GM08714 (cell line): ENCODE measurements around the gene EEF2K.
"Not testable (repeated sequence)": the region's sequence is repeated elsewhere in the genome, so short reads cannot be mapped to it uniquely, and the experiment has no call there.

Experiments used
- H3K4me3 ChIP-seq: fragments of 200-500 bp; sonication (Bioruptor generic); 2 replicates; pipeline ENCODE4 v1.5.1; 2014; ENCODE audit warnings: mild to moderate bottlenecking, low read length, inconsistent platforms
- ZNF274 ChIP-seq: IDR thresholded peaks from 2 replicates; pipeline ENCODE4 v1.6.1; 2012; ENCODE audit warnings: mild to moderate bottlenecking, low read depth, low read length

The EEF2K gene

DNA sequence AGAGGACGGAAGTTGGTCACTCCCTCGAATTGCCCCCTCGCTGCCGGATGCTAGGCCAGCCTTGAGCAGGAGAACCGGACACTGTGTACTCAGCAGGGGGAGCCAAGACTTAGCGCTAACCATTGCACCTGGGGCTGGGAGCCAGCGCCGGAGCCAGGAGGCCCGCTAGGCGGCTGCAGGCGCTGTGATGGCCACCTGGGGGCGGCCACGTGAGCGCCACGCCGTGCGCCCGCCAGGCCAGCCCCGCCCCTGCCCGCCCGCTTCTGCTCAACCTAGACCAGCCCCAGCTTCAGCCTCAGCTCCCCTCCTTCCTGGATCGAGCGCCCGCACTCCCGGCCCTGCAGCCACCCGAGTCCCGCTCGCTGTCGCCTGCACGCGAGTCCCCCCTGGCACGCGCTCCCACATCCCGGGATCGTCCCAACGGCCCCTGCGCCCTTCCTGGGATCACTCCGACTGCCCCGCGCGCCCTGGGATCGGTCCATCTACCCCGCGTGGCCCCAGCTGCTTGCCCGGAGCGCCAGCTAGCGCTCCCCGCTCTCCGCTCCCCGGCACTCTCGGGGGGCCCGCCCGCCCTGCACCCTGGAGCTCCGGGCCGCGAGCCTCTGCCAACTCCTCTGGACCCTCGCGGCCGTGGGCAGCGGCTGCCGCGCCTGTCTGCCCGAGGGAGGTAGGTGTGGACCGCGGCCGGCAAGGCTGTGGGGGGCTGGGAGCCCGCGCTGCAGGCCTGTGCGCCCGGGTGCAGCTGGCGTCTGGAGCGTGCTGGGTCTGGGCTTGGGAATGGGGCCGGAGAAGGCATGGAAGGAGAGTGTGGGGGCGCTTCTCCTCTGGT is at the start of gene EEF2K:
EEF2K (plus strand) TSS at position 266 of the 829 bp plus-strand sequence. CDS start 19,452 bp downstream, outside the sequence.
- TF ChIP-seq ZNF274, result no peak
- peak within 1 kb of the TSS; percentile 73 for H3K4me3 ChIP-seq

DNA sequence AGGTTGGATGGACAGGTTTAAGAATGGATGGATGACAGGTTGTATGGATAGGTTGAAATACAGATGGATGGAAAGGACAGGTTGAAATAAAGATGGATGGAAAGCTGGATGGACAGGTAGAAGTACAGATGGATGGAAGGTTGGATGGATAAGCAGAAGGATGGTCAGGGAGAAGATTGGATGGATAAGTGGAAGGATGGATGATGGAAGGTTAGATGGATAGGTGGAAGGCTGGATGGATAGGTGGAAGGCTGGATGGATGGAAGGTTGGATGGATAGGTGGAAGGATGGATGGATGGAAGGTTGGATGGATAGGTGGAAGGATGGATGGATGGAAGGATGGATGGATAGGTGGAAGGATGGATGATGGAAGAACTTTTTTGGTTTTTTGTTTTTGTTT is 44.7 kb upstream of the EEF2K start:
- H3K4me3 ChIP-seq, result no peak overlapping the region
- no peak for TF ChIP-seq ZNF274

DNA sequence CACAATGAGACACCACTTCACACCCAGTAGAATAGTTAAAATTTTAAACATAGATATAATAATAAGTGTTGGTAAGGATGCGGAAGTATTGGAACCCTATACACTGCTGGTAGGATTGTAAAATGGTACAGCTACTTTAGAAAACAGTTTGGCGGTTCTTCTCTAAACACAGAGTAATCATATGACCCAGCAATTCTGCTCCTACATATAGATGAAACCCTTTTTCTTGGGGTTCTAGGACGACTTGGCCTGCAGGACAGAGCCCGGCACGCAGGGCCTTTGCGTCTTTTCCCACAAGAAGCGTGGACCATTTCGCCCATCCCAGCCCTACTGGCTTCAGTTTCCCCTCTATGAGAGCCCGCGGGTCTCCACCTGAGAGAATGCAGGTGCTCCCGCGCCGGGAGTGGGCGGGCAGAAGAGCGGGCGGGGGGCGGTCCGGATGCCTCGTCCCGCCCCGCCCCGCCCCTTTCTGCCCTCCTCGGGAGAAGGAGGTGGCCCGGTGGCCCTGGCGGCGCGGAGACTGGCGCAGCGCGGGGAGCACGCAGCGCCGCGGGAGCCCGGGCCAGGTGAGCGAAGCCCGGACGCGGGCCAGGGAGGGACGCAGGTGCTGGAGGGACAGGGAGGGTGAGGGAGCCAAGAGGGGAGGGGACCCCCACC is 44.0 kb upstream of the EEF2K start, which contains the start of gene SDR42E2:
SDR42E2 (plus strand) TSS at position 508 of the 657 bp plus-strand sequence. CDS start 3,077 bp downstream, outside the sequence.
- TF ChIP-seq ZNF274, result no peak
- H3K4me3 ChIP-seq, result no peak within 1 kb of the TSS

- H3K4me3 ChIP-seq, result no peak overlapping the region
- no peak for TF ChIP-seq ZNF274
Measured at GRCh38 chr16:22162656-22163009, 43.4 kb upstream of the EEF2K start.

- no peak overlapping the region for H3K4me3 ChIP-seq
- no peak for TF ChIP-seq ZNF274
Measured at GRCh38 chr16:22163806-22164205, 42.3 kb upstream of the EEF2K start.

GRCh38 chr16:22164482-22164881 is 41.6 kb upstream of the EEF2K start:
- H3K4me3 ChIP-seq, result no peak overlapping the region
- TF ChIP-seq ZNF274, result no peak

DNA sequence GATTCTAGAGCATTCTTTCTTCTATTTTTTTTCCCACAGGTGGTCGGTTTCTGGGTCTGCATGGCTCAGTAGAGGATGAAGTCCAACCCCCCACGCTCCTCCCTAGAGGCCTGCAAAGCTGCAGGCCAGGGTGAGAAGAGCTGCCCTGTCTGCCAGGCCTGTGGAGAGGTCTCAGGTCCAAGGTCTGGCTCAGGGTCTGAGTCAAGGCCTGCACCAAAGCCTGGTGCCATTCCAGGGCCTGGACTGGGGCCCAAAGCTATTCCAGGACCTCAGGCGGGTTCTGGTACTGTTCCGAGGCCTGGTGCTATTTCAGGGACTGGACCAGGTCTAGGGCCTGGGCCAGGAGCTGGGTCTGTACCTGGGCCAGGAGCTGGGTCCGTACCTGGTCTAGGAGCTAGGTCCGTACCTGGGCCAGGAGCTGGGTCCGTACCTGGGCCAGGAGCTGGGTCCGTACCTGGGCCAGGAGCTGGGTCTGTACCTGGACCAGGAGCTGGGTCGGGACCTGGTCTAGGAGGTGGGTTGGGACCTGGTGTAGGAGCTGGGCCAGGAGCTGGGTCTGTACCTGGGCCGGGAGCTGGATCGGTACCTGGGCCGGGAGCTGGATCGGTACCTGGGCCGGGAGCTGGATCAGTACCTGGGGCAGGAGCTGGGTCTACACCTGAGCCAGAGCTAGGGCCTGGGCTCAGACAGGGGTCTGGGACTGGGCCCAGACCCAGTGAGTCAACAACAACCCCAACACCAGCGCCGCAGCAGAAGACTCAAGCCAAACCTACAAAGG is 40.4 kb upstream of the EEF2K start:
- TF ChIP-seq ZNF274, result no peak
- H3K4me3 ChIP-seq, result no peak overlapping the region

DNA sequence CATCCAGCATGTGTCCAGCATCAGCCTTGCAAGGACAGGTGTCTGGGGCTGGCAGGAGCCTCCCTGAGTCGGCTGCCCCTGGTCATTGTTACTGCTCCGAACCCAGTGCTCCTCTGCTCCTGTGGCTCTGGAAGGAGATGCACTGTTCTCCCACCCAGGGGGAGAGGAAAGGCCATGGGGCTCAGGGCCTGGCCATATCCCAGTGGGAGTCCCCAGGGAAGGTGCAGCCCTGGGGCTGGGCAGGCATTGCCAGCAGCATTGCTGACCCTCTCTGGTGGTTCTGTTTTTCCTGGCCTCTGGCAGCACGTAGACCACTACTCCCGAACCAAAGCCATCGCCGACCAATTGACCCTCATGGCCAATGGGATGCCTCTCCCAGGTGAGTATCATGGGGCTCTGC is 34.1 kb upstream of the EEF2K start:
- no peak overlapping the region for H3K4me3 ChIP-seq
- TF ChIP-seq ZNF274, result no peak

DNA sequence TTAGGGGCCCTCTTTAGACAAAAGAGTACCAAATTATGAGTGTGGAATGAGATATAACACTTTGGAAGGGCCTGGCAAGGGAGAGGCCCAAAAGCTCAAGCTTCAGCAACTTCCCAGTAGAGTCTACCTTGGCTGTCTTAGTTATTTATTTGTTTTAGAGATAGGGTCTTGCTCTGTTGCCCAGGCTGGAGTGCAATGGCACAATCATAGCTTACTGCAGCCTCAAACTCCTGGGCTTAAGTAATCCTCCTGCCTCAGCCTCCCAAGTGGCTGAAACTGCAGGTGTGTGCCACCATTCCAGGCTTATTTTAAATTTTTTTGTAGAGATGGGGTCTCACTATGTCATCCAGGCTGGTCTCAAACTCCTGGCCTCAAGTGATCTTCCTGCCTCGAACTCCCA is 33.4 kb upstream of the EEF2K start:
- not testable (repeated sequence) for H3K4me3 ChIP-seq

- TF ChIP-seq ZNF274, result no peak
- H3K4me3 ChIP-seq, result no peak overlapping the region
Measured at GRCh38 chr16:22174642-22175041, 31.4 kb upstream of the EEF2K start.

GRCh38 chr16:22177968-22178930 is 27.8 kb upstream of the EEF2K start:
- TF ChIP-seq ZNF274, result no peak
- H3K4me3 ChIP-seq, result no peak overlapping the region

DNA sequence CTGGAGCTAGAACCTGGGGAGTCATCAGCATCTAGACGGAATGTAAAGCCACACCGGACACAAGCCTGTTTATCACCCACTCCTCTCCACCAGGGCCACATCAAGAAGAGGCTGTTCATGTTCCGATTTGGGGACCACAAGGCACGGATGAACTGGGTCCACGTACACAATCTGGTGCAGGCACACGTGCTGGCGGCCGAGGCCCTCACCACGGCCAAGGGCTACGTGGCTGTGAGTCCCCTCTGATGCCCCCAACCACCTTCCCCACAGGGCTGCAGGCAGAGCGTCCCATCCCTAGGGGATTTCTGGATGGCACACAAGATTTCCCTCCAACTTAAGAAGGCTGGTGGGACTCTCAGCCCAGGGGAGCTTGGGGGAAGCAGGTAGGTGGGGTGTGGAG is 24.7 kb upstream of the EEF2K start:
- H3K4me3 ChIP-seq, result no peak overlapping the region
- TF ChIP-seq ZNF274, result no peak

- H3K4me3 ChIP-seq, result no peak overlapping the region
Measured at GRCh38 chr16:22181843-22182242, 24.2 kb upstream of the EEF2K start.

More at GRCh38 chr16:22181843-22182242, 24.2 kb upstream of the EEF2K start:
- TF ChIP-seq ZNF274, result no peak
